Peyer's patch (tissue), 4 donors: ENCODE data around the gene IFITM5.

Source experiments
- CTCF ChIP-seq, 6 experiments: fragments of 450-650 bp in 4 of 6; fragments of 200-600 bp in 2 of 6; sonication (generic) in 1 of 6; IDR thresholded peaks; one replicate each; pipeline ENCODE4 v1.5.1; 2017 to 2019; ENCODE audit warnings: antibody characterized with exemption in 6 of 6, mild to moderate bottlenecking in 3 of 6, moderate library complexity in 1 of 6
- POLR2A ChIP-seq, 2 donors: fragments of 450-650 bp; IDR thresholded peaks; one replicate each; pipeline ENCODE4 v1.5.1; 2017; ENCODE audit warnings: antibody characterized with exemption in 2 of 2, mild to moderate bottlenecking in 2 of 2, moderate library complexity in 2 of 2

GRCh38 chr11:272195-272930 is 27.0 kb downstream of the IFITM5 start:
- TF ChIP-seq CTCF (IDR thresholded peaks at IDR 0.05) (peak in 1 of 6 experiments; percentile 4), POLR2A (IDR thresholded peaks at IDR 0.05) (peak; percentile 70 to 77)
